Fibroblast of pulmonary artery (primary cell): ENCODE data around the gene RPS6KA1.

Source experiments
- DNase-seq: peaks from one replicate; pipeline ENCODE4 v3.0.0-alpha.2; 2010; ENCODE audit warnings: low read depth
- H3K4me3 ChIP-seq: replicated peaks from 2 replicates; pipeline ENCODE4 v1.5.1; 2011; ENCODE audit warnings: low read depth, mild to moderate bottlenecking, control low read depth, low read length, moderate library complexity
- CTCF ChIP-seq: IDR thresholded peaks from 2 replicates; pipeline ENCODE4 v1.5.1; 2011; ENCODE audit warnings: mild to moderate bottlenecking, control low read depth, low read length, inconsistent platforms; ENCODE audit errors: missing control alignments

RPS6KA1 gene

GRCh38 chr1:26543462-26543861, 13.9 kb downstream of the RPS6KA1 start:
- H3K4me3 ChIP-seq, result no peak overlapping the region

GRCh38 chr1:26544126-26544525, 14.6 kb downstream of the RPS6KA1 start:
- no peak for DNase-seq
- no peak for TF ChIP-seq CTCF

More at GRCh38 chr1:26543462-26543861, 13.9 kb downstream of the RPS6KA1 start:
- DNase-seq, result no peak
- no peak for TF ChIP-seq CTCF

GRCh38 chr1:26545969-26546323, 16.4 kb downstream of the RPS6KA1 start:
- no peak for DNase-seq
- TF ChIP-seq CTCF, result no peak
- H3K4me3 ChIP-seq, result no peak overlapping the region

More at GRCh38 chr1:26544126-26544525, 14.6 kb downstream of the RPS6KA1 start:
- H3K4me3 ChIP-seq, result no peak overlapping the region

GRCh38 chr1:26546375-26546774, 16.8 kb downstream of the RPS6KA1 start:
- no peak overlapping the region for H3K4me3 ChIP-seq
- no peak for DNase-seq
- TF ChIP-seq CTCF, result no peak

GRCh38 chr1:26546819-26547218, 17.3 kb downstream of the RPS6KA1 start:
- no peak for TF ChIP-seq CTCF
- DNase-seq, result no peak
- H3K4me3 ChIP-seq, result no peak overlapping the region

GRCh38 chr1:26548841-26549240, 19.3 kb downstream of the RPS6KA1 start:
- no peak for DNase-seq
- TF ChIP-seq CTCF, result no peak
- no peak overlapping the region for H3K4me3 ChIP-seq

GRCh38 chr1:26550946-26551345, 21.4 kb downstream of the RPS6KA1 start:
- DNase-seq, result no peak
- no peak for TF ChIP-seq CTCF
- H3K4me3 ChIP-seq, result no peak overlapping the region
